ENCODE measurements around the gene RNU2-1.
A peak's percentile ranks its signal among the peaks of the same experiment; 100 is the strongest.
"Not testable (repeated sequence)": the region's sequence is repeated elsewhere in the genome, so short reads cannot be mapped to it uniquely, and the experiment has no call there.

Gene RNU2-1

GRCh38 chr17:43211480-43212402 is 22.0 kb downstream of the RNU2-1 start, which contains the start of gene TMEM106A:
Gene TMEM106A, plus strand, starts transcription at chr17:43211875. Its CDS starts 1,167 bp downstream, at chr17:43213042.
- CTCF ChIA-PET: interaction anchor here (0.9 to 1.9 kb wide), 7 partner anchors 9 to 188 kb away, joined by 3 to 13 read pairs (median 3); no protein-coding TSS in a partner anchor
- POLR2A ChIA-PET: interaction anchor here (0.5 to 3.8 kb wide), 14 partner anchors 9 to 214 kb away, joined by 3 to 54 read pairs (median 4); partner anchors contain the start of genes NBR1 and RPL27

GRCh38 chr17:43211123-43211479 is 22.7 kb downstream of the RNU2-1 start:
- ChIA-PET CTCF (interaction anchor here (0.9 to 1.3 kb wide), 2 partner anchors 9 to 187 kb away, joined by 4 to 5 read pairs; no protein-coding TSS in a partner anchor), POLR2A (interaction anchor here (0.6 to 3.8 kb wide), 10 partner anchors 8 to 213 kb away, joined by 3 to 54 read pairs (median 5); partner anchors contain the start of genes NBR1 and RPL27)
- DNase-seq (ENCODE audit: extremely low spot score): no peak
- TF ChIP-seq CTCF (IDR thresholded peaks at IDR 0.05; ENCODE audit: control extremely low read depth, extremely low read depth, low read depth, missing control alignments): no peak

More at GRCh38 chr17:43211480-43212402, 22.0 kb downstream of the RNU2-1 start, which contains the start of gene TMEM106A:
- peak; percentile 94 for DNase-seq (ENCODE audit: extremely low spot score)
- peak; percentile 6 for TF ChIP-seq CTCF (IDR thresholded peaks at IDR 0.05; ENCODE audit: control extremely low read depth, extremely low read depth, low read depth, missing control alignments)

GRCh38 chr17:43210576-43210975 is 23.2 kb downstream of the RNU2-1 start:
- no peak for DNase-seq (ENCODE audit: extremely low spot score)
- CTCF ChIA-PET: no interaction called here
- no peak for TF ChIP-seq CTCF (IDR thresholded peaks at IDR 0.05; ENCODE audit: control extremely low read depth, extremely low read depth, low read depth, missing control alignments)
- POLR2A ChIA-PET: no interaction called here

GRCh38 chr17:43203013-43203412 is 30.8 kb downstream of the RNU2-1 start:
- not testable (repeated sequence) for DNase-seq (ENCODE audit: extremely low spot score)
- CTCF ChIA-PET: interaction anchor here (1.1 to 2.2 kb wide), 2 partner anchors 9 kb away, joined by 3 to 5 read pairs; partner anchors contain the start of gene TMEM106A
- POLR2A ChIA-PET: interaction anchor here (0.7 to 1.1 kb wide), 2 partner anchors 8 to 113 kb away, joined by 3 to 5 read pairs; partner anchors contain the start of gene TMEM106A

- no peak for DNase-seq (ENCODE audit: extremely low spot score)
- POLR2A ChIA-PET: interaction anchor here (1.5 to 1.7 kb wide), 2 partner anchors 11 to 116 kb away, joined by 8 to 9 read pairs; partner anchors contain the start of gene TMEM106A
- no peak for TF ChIP-seq CTCF (IDR thresholded peaks at IDR 0.05; ENCODE audit: control extremely low read depth, extremely low read depth, low read depth, missing control alignments)
- CTCF ChIA-PET: interaction anchor here (1.1 to 1.5 kb wide), 4 partner anchors 11 to 109 kb away, joined by 3 to 4 read pairs (median 4); no protein-coding TSS in a partner anchor
Measured at GRCh38 chr17:43200127-43200526, 33.6 kb downstream of the RNU2-1 start.

GRCh38 chr17:43199633-43200032 is 34.1 kb downstream of the RNU2-1 start:
- no peak for TF ChIP-seq CTCF (IDR thresholded peaks at IDR 0.05; ENCODE audit: control extremely low read depth, extremely low read depth, low read depth, missing control alignments)
- no peak for DNase-seq (ENCODE audit: extremely low spot score)
- POLR2A ChIA-PET: interaction anchor here (1.5 to 1.7 kb wide), 2 partner anchors 12 to 116 kb away, joined by 8 to 9 read pairs; partner anchors contain the start of gene TMEM106A
- CTCF ChIA-PET: interaction anchor here (1.1 to 1.5 kb wide), 4 partner anchors 10 to 109 kb away, joined by 3 to 4 read pairs (median 4); no protein-coding TSS in a partner anchor
